ENCODE measurements around the gene RNF187. TPM values are rescaled to one million over a fixed set of nuclear protein-coding genes. Genes with fewer than 3 reads are reported as not detected.

RNF187 gene
- total RNA-seq, 2 experiments from 2014 or later, result 119 to 125 TPM

- no peak for DNase-seq
- Mint-ChIP-seq H3K27ac (no peak overlapping the region), H3K36me3 (no peaks in the 10 kb centered on the region), H3K9me3 (no peaks in the 10 kb centered on the region), H3K4me1 (peaks cover 32% of the 10 kb centered on the region), H3K27me3 (peaks cover 56% of the 10 kb centered on the region), H3K4me3 (no peak overlapping the region)
Observed at GRCh38 chr1:228469413-228470162, 17.6 kb upstream of the RNF187 start.

DNA sequence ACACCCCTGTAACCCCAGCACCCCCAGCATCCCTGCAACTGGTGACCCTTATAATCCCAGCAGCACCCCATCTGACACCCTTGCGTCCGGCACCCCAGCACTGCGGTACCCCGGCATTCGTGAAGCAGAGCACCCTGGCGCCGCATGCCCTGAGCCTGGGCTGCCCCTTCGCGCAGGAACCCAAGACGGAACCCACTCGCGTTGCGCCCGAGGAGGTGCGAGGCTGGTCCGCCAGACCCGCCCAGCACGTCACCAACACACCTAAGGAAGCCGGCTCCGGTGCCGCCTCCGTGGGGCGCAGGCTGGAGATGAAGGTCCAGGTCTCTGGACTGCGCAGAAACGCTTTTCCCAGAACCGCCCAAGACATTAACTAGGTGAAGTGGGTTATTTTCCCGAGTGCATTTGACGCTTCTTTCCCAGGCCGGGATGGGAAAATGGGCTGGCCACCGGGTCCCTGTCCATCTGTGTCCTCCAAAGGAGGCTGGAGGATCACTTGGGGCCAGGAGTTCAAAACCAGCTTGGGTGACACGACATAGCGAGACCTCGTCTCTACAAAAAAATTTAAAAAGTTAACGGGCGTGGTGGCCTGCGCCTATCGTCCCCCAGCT is 15.9 kb upstream of the RNF187 start:
- Mint-ChIP-seq H3K36me3 (no peaks in the 10 kb centered on the region), H3K9me3 (no peaks in the 10 kb centered on the region), H3K4me1 (peaks cover 19% of the 10 kb centered on the region), H3K27ac (no peak overlapping the region), H3K4me3 (no peak overlapping the region), H3K27me3 (peaks cover 51% of the 10 kb centered on the region)
- DNase-seq, result no peak

DNA sequence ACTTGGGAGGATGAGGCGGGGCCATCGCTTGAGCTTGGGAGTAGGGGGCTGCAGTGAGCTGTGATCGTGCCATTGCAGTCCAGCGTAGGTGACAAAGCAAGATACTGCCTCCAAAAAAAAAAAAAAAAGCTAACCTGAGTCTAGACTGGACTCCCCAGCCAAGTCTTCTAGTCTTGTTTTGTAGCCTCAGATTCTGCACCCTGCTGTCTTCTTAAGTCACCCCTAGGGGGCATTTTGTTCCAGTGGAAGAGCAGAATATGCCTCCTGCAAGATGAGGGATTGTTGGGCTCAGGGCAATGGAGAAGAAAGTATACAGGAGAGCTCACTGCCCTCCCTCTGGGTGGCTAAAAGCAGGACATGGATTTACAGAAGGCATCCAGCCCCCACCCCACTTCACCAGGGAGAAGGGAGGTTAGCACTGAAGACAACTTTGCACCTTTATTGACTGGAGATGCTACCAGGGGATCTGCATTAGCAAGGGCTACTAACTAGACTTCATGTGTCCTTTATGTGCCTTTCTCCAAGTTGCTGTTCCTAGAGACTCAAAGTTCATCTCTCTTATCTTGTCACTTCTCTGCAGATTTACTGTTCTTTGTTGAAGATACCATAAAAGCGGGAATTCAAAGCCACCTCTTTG is 15.3 kb upstream of the RNF187 start:
- no peaks in the 10 kb centered on the region for H3K9me3 Mint-ChIP-seq
- peaks cover 45% of the 10 kb centered on the region for H3K27me3 Mint-ChIP-seq
- DNase-seq, result no peak
- H3K27ac Mint-ChIP-seq, result no peak overlapping the region
- H3K4me3 Mint-ChIP-seq, result no peak overlapping the region
- H3K4me1 Mint-ChIP-seq, result peaks cover 19% of the 10 kb centered on the region
- H3K36me3 Mint-ChIP-seq, result no peaks in the 10 kb centered on the region

GRCh38 chr1:228472655-228473054 is 14.5 kb upstream of the RNF187 start:
- Mint-ChIP-seq H3K36me3 (no peaks in the 10 kb centered on the region), H3K27me3 (peaks cover 39% of the 10 kb centered on the region), H3K27ac (peak overlapping the region; percentile 9), H3K4me1 (peaks cover 19% of the 10 kb centered on the region), H3K9me3 (no peaks in the 10 kb centered on the region), H3K4me3 (no peak overlapping the region)
- no peak for DNase-seq

- no peaks in the 10 kb centered on the region for H3K9me3 Mint-ChIP-seq
- peaks cover 26% of the 10 kb centered on the region for H3K4me1 Mint-ChIP-seq
- no peak for DNase-seq
- no peaks in the 10 kb centered on the region for H3K36me3 Mint-ChIP-seq
- peaks cover 22% of the 10 kb centered on the region for H3K27me3 Mint-ChIP-seq
- no peak overlapping the region for H3K27ac Mint-ChIP-seq
- no peak overlapping the region for H3K4me3 Mint-ChIP-seq
Observed at GRCh38 chr1:228474507-228474906, 12.7 kb upstream of the RNF187 start.

GRCh38 chr1:228475812-228476211 is 11.4 kb upstream of the RNF187 start:
- H3K27me3 Mint-ChIP-seq, result peaks cover 12% of the 10 kb centered on the region
- no peaks in the 10 kb centered on the region for H3K36me3 Mint-ChIP-seq
- no peak overlapping the region for H3K27ac Mint-ChIP-seq
- no peak for DNase-seq
- H3K4me1 Mint-ChIP-seq, result peaks cover 27% of the 10 kb centered on the region
- no peaks in the 10 kb centered on the region for H3K9me3 Mint-ChIP-seq
- H3K4me3 Mint-ChIP-seq, result no peak overlapping the region

- H3K9me3 Mint-ChIP-seq, result no peaks in the 10 kb centered on the region
- H3K36me3 Mint-ChIP-seq, result no peaks in the 10 kb centered on the region
- no peak overlapping the region for H3K4me3 Mint-ChIP-seq
- no peaks in the 10 kb centered on the region for H3K27me3 Mint-ChIP-seq
- no peak overlapping the region for H3K27ac Mint-ChIP-seq
- peaks cover 24% of the 10 kb centered on the region for H3K4me1 Mint-ChIP-seq
- no peak for DNase-seq
Observed at GRCh38 chr1:228477263-228477662, 9.9 kb upstream of the RNF187 start.

DNA sequence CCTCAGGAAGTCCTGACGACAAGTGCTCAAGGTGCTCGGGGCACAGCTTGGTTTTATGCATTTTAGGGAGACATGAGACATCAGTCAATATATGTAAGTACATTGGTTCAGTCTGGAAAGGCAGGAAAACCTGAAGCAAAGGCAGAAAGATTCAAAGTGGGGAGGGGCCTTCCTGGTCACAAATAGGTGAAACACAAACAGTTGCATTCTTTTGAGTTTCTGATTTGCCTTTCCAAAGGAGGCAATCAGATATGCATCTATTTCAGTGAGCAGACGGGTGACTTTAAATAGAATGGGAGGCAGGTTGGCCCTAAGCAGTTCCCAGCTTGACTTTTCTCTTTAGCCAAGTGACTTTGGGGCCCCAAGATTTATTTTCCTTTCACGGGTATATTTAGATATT is 8.9 kb upstream of the RNF187 start:
- Mint-ChIP-seq H3K27me3 (no peaks in the 10 kb centered on the region), H3K4me3 (no peak overlapping the region), H3K36me3 (no peaks in the 10 kb centered on the region), H3K9me3 (no peaks in the 10 kb centered on the region), H3K4me1 (peaks cover 22% of the 10 kb centered on the region), H3K27ac (no peak overlapping the region)
- no peak for DNase-seq

DNA sequence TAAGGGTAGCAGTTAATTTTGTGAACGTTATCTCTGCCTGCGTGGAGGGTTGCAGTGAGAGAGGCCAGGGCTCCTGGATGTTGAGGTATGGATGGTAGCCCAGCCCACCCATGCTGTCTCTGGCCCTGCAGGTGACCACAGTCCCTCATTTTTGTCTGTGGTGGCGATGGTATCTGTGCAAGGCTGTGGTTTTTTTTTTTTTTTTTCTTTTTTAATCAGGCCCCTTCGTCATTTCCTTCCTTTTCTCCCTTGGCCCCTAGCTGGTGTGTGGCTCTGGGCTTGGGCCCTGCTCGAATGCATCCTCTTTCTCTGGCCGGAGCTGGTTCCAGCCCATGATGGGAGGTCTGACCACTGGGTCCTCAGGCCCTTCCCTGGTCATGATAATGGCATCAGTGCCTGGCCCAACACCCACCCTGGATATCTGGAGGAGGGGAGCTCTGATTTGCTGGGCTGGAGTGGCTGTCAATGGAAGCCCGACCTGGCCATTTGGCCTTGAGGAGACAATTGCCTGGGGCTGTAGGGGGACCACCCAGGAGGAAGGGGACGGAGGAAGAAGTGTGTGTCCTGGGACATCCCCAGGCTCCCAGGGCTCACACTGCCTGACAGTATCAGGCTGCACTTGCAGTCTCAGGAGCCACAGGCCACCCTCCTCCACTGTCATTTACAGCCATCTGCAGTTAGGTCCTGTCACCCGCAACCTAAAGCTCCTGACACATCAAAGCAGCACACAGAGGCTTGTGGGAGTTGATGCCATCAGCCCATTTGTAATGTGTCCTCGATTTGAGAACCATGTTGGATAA is 8.1 kb upstream of the RNF187 start:
- Mint-ChIP-seq H3K27me3 (no peaks in the 10 kb centered on the region), H3K9me3 (no peaks in the 10 kb centered on the region), H3K27ac (peak overlapping the region; percentile 39), H3K4me3 (no peak overlapping the region), H3K36me3 (no peaks in the 10 kb centered on the region), H3K4me1 (peaks cover 17% of the 10 kb centered on the region)
- no peak for DNase-seq

DNA sequence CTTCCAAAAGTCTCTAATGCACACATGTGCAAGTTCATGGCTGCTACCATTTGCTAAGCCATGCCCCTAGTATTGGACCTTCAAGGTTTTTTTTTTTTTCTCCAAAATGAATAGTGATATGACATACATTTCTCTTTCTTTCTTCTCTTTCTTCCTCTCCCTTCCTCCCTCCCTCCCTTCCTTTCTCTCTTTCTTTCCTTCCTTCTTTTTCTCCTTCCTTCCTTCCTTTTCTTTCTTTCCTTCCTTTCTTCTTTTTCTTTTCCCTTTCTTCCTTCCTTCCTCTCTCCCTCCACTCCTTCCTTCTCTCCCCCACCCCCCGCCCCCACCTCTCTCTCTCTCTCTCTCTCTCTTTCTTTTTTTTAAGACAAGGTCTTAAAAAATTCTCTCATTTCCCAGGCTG is 3.4 kb upstream of the RNF187 start:
- H3K27me3 Mint-ChIP-seq, result no peaks in the 10 kb centered on the region
- peaks cover 2% of the 10 kb centered on the region for H3K36me3 Mint-ChIP-seq
- H3K4me1 Mint-ChIP-seq, result peaks cover 27% of the 10 kb centered on the region
- H3K9me3 Mint-ChIP-seq, result no peaks in the 10 kb centered on the region
- no peak overlapping the region for H3K27ac Mint-ChIP-seq
- no peak overlapping the region for H3K4me3 Mint-ChIP-seq
- no peak for DNase-seq

DNA sequence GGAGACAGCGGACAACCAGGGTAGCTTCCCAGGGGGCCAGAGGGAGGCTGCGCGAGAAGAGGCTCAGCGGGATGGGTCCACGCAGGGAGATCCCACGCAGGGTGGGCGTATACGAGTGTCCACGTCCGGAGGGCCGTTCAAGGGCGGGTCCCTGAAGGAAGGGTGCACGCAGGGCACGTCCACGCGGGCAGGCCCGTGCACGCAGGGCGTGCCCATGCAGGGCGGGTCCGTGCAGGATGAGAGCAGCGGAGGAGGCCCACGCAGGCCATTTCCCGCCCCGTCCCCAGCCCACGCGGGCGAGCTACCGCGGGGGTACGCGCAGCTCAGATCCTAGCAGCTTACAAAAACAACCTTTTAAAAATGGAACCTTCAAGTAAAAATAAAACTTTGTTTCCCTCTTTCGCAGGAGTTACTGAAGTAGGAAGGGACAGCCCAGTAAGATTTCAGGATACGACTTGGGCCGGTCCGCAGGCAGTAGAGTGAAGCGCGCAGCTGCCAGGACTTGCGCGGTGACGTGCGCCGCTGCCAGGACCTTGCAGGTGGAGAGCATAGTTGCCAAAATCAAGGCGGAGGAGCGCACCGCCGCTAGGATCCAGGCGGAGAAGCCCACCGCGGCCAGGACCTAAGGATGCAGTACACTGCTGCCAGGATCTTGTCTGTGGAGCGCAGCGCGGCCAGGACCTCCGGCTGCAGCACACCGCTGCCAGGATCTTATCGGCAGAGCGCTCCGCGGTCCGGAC is 416 bp upstream of the RNF187 start:
- peaks cover 27% of the 10 kb centered on the region for H3K36me3 Mint-ChIP-seq
- H3K4me3 Mint-ChIP-seq, result peak overlapping the region; percentile 94
- peak overlapping the region; percentile 99 for H3K27ac Mint-ChIP-seq
- H3K27me3 Mint-ChIP-seq, result no peaks in the 10 kb centered on the region
- peaks cover 41% of the 10 kb centered on the region for H3K4me1 Mint-ChIP-seq
- DNase-seq, result peak; percentile 88
- H3K9me3 Mint-ChIP-seq, result no peaks in the 10 kb centered on the region

- no peaks in the 10 kb centered on the region for H3K9me3 Mint-ChIP-seq
- no peaks in the 10 kb centered on the region for H3K27me3 Mint-ChIP-seq
- peak overlapping the region; percentile 91 for H3K27ac Mint-ChIP-seq
- no peak for DNase-seq
- H3K4me3 Mint-ChIP-seq, result peak overlapping the region; percentile 92
- peaks cover 33% of the 10 kb centered on the region for H3K4me1 Mint-ChIP-seq
- peaks cover 31% of the 10 kb centered on the region for H3K36me3 Mint-ChIP-seq
Observed at GRCh38 chr1:228488125-228488817, 1.1 kb downstream of the RNF187 start.

- Mint-ChIP-seq H3K4me1 (peaks cover 33% of the 10 kb centered on the region), H3K9me3 (no peaks in the 10 kb centered on the region), H3K27ac (peak overlapping the region; percentile 91), H3K36me3 (peaks cover 33% of the 10 kb centered on the region), H3K27me3 (no peaks in the 10 kb centered on the region), H3K4me3 (peak overlapping the region; percentile 92)
- no peak for DNase-seq
Observed at GRCh38 chr1:228488818-228489674, 1.9 kb downstream of the RNF187 start.

Measured in activated naive CD8-positive, alpha-beta T cell treated with anti-CD3 and anti-CD28 coated beads for 36 hours (primary cell).